GM23338 (cell line): ENCODE results near the gene AKAP8L.

Source experiments
- CREB1 ChIP-seq: fragments of 250-450 bp; sonication (Bioruptor Pico); IDR thresholded peaks from 2 replicates; pipeline ENCODE4 v1.5.0; 2020; ENCODE audit warnings: low read depth, mild to moderate bottlenecking, moderate library complexity
- CTCF ChIP-seq, 2 experiments: fragments of 200-600 bp in 1 of 2; sonication (generic) in 1 of 2; conservative IDR thresholded peaks; 2 replicates each; pipeline versions ENCODE4 v1.5.1 to v1.6.1; 2016 to 2017; ENCODE audit warnings: antibody characterized with exemption in 2 of 2, low read depth in 2 of 2, mild to moderate bottlenecking in 2 of 2, moderate library complexity in 1 of 2
- EZH2 ChIP-seq: fragments of 200-600 bp; sonication (generic); IDR thresholded peaks from one replicate; pipeline ENCODE4 v1.8.0; 2017; ENCODE audit warnings: antibody characterized with exemption, mild to moderate bottlenecking, low read depth; ENCODE audit not compliant: unreplicated experiment
- EZH2phosphoT487 ChIP-seq: fragments of 200-600 bp; sonication (generic); IDR thresholded peaks from one replicate; pipeline ENCODE4 v1.8.1; 2018; ENCODE audit warnings: antibody characterized with exemption; ENCODE audit not compliant: unreplicated experiment
- NANOG ChIP-seq: IDR thresholded peaks from 2 replicates; pipeline ENCODE4 v1.6.1; 2016; ENCODE audit warnings: antibody characterized with exemption, borderline replicate concordance
- REST ChIP-seq: IDR thresholded peaks from one replicate; pipeline ENCODE4 v1.6.1; 2018; ENCODE audit warnings: antibody characterized with exemption; ENCODE audit not compliant: unreplicated experiment

GRCh38 chr19:15457701-15458484, 39.1 kb upstream of the AKAP8L start:
- TF ChIP-seq REST = no peak
- TF ChIP-seq CTCF (conservative IDR thresholded peaks at IDR 0.05; ENCODE audit: low read depth in 2 of 2) = no peak
- TF ChIP-seq EZH2 = peak; percentile 80
- TF ChIP-seq CREB1 (CRISPR knock-in tag) = no peak
- no peak for TF ChIP-seq EZH2phosphoT487
- TF ChIP-seq NANOG = no peak
